ENCODE results near the gene FNDC3B.

DNA sequence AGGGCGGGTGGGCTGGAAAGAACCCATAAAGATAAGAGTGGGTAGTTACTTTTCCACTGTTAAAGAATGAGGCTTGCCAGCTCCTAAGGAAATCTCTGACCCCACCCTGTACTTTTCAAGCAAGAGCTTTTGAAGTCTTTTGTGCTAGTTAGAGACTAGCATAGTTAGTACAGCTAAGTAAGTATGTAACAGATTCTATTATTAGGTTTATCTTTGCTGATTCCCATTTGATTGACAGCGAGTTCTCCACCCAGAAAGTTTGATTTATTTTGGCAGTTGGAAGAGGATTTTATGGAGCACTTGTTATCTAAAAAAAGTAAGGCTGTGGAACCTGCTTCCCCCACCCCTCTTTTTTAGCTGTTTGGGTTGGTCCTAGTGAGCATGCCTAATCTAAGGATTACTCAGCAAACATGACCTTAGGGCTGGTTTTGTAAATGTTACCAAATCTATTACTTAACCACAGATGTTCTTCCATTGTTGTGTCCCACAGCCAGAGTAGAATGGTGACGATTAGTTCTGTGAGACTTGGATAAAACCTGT, 57.6 kb downstream of the FNDC3B start:
- TF ChIP-seq, protein P1, sequence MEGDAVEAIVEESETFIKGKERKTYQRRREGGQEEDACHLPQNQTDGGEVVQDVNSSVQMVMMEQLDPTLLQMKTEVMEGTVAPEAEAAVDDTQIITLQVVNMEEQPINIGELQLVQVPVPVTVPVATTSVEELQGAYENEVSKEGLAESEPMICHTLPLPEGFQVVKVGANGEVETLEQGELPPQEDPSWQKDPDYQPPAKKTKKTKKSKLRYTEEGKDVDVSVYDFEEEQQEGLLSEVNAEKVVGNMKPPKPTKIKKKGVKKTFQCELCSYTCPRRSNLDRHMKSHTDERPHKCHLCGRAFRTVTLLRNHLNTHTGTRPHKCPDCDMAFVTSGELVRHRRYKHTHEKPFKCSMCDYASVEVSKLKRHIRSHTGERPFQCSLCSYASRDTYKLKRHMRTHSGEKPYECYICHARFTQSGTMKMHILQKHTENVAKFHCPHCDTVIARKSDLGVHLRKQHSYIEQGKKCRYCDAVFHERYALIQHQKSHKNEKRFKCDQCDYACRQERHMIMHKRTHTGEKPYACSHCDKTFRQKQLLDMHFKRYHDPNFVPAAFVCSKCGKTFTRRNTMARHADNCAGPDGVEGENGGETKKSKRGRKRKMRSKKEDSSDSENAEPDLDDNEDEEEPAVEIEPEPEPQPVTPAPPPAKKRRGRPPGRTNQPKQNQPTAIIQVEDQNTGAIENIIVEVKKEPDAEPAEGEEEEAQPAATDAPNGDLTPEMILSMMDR (IDR thresholded peaks at IDR 0.05; ENCODE audit: low read length), result no peak
- TF ChIP-seq EZH2 (IDR thresholded peaks at IDR 0.05; ENCODE audit: borderline replicate concordance, low read length), result no peak

Data from OCI-LY1 (cell line).